ENCODE measurements around the gene GAK. TPM values are rescaled to one million over a fixed set of nuclear protein-coding genes. Genes with fewer than 3 reads are reported as not detected.

Gene GAK
- total and polyA plus RNA-seq, 7 donors: 40.8 to 494 (median 124) TPM

DNA sequence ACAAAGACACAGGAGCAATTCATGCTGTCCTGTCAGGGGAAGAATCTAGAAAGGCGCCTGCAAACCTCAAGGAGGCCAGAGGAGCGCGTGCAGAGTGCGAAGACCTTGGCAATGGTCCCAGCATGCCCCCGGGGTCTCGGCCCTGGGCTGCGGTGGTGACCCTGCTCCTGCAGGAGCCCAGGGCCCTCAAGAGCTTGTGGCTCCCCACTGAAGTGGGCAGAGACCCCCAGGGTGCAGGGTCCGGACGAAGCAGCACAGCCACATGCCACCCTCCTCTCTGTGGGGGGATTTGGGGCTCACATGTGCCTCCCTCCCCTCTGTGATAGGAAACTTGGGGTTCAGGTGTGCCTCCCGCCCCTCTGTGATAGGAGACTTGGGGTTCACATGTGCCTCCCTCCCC, 39.3 kb downstream of the GAK start:
- Histone ChIP-seq H3K4me1 (no peaks in the 10 kb centered on the region), H3K4me3 (no peak overlapping the region), H3K9me3 (no peaks in the 10 kb centered on the region), H3K36me3 (peaks cover 20 to 97% (median 49%) of the 10 kb centered on the region in 4 donors), H3K27me3 (no peaks in the 10 kb centered on the region), H3K27ac (no peak overlapping the region)
- no peak for DNase-seq
- 97 to 98% methylated on average over 10 of the region's 10 CpGs for WGBS, 2 donors
- TF ChIP-seq, protein P1, sequence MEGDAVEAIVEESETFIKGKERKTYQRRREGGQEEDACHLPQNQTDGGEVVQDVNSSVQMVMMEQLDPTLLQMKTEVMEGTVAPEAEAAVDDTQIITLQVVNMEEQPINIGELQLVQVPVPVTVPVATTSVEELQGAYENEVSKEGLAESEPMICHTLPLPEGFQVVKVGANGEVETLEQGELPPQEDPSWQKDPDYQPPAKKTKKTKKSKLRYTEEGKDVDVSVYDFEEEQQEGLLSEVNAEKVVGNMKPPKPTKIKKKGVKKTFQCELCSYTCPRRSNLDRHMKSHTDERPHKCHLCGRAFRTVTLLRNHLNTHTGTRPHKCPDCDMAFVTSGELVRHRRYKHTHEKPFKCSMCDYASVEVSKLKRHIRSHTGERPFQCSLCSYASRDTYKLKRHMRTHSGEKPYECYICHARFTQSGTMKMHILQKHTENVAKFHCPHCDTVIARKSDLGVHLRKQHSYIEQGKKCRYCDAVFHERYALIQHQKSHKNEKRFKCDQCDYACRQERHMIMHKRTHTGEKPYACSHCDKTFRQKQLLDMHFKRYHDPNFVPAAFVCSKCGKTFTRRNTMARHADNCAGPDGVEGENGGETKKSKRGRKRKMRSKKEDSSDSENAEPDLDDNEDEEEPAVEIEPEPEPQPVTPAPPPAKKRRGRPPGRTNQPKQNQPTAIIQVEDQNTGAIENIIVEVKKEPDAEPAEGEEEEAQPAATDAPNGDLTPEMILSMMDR (IDR thresholded peaks at IDR 0.05): no peak
- TF ChIP-seq POLR2AphosphoS5 (IDR thresholded peaks at IDR 0.05) (no peak), POLR2A (IDR thresholded peaks at IDR 0.05) (no peak), EP300 (IDR thresholded peaks at IDR 0.05) (no peak)
- intact Hi-C loops (cut with DNase I): no loop called here

DNA sequence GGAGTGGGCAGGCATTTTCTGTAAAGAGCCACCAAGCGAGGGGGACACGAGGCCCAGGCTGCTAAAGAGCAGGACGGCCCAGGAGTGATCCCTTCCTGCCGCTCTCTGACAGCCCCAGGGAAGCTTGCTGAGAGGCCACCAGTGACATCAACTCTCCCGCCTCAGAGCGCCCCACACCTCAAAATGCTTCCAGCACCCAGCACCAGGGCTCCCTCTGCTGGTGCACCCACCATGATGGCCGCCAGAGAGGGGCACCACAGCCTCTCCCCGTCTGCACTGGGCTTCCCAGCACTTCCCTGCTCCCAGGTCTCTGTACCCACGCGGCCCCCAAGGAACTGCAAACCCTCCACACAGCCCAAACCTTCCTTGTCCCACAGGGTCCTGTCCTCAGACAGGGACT, 40.4 kb downstream of the GAK start:
- WGBS, 2 donors: 93% methylated on average over 10 of the region's 10 CpGs
- H3K27ac ChIP-seq: no peak overlapping the region
- peaks cover 20 to 94% (median 48%) of the 10 kb centered on the region in 4 donors for H3K36me3 ChIP-seq
- no peak overlapping the region for H3K4me3 ChIP-seq
- intact Hi-C loops (cut with DNase I): no loop called here
- no peaks in the 10 kb centered on the region for H3K27me3 ChIP-seq
- no peak for DNase-seq
- no peaks in the 10 kb centered on the region for H3K4me1 ChIP-seq
- no peaks in the 10 kb centered on the region for H3K9me3 ChIP-seq
- TF ChIP-seq EP300 (IDR thresholded peaks at IDR 0.05) (no peak), POLR2A (IDR thresholded peaks at IDR 0.05) (no peak), POLR2AphosphoS5 (IDR thresholded peaks at IDR 0.05) (no peak)
- TF ChIP-seq, protein P1 (IDR thresholded peaks at IDR 0.05): no peak

DNA sequence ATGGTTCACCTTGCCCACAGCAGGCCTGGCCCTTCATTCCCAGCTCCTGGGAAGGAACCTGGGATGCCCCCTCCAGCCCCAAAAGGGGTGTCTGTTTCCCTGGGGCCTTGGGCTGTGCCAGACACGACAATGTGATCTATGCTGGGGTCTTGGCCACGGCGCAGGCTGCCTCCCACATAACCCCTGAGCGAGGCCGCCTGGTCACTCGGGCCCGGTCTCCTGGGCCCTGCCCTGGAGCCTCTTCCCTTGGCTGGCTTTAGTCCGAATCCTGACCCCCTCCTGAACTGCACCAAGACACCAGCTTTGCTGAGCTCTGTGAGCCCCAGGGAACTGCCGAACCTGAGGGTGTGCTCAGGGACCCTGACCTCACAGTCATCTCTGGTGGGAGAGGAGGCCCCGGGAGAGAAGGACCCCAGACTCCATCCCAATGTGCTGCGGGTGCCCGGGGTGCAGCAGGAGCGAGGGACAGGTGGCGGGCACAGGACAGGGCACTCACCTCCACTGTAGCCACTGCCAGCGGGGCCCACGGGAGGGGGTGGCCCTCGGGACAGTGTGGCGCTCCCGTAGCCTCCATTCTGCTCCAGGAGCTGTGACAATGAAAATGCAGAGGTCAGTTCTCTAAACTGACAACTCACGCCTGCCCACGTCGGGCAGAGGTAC, 42.0 kb downstream of the GAK start:
- Histone ChIP-seq H3K9me3 (no peaks in the 10 kb centered on the region), H3K36me3 (peaks cover 20 to 94% (median 45%) of the 10 kb centered on the region in 4 donors), H3K4me3 (no peak overlapping the region), H3K27me3 (no peaks in the 10 kb centered on the region), H3K27ac (no peak overlapping the region), H3K4me1 (no peaks in the 10 kb centered on the region)
- WGBS, 2 donors: 96 to 97% methylated on average over 22 of the region's 22 CpGs
- intact Hi-C loops (cut with DNase I): no loop called here
- no peak for DNase-seq
- TF ChIP-seq EP300 (IDR thresholded peaks at IDR 0.05) (no peak), POLR2A (IDR thresholded peaks at IDR 0.05) (no peak), POLR2AphosphoS5 (IDR thresholded peaks at IDR 0.05) (no peak)
- TF ChIP-seq, protein P1 (IDR thresholded peaks at IDR 0.05): no peak

DNA sequence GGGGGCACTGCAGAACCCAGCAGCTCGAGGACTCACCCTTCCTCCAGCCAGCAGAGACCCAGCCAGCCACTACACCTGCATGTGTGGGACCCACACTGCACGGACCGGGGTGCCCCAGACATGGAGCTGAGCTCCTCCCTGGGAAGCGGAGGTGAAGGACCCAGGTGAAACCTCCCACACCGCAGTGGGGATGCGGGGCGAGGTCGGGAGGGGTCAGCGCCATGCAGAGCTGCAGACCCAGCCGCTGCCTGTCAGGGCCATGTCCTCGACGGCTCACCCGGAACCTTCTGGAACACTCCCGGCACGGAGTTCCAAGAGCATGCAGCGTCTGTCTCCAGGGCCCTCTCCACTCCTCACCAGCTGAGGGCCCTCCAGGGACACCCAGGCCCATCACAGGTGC, 42.6 kb downstream of the GAK start:
- H3K27me3 ChIP-seq: no peaks in the 10 kb centered on the region
- no peak for DNase-seq
- no peaks in the 10 kb centered on the region for H3K9me3 ChIP-seq
- no peaks in the 10 kb centered on the region for H3K4me1 ChIP-seq
- intact Hi-C loops (cut with DNase I): no loop called here
- H3K27ac ChIP-seq: no peak overlapping the region
- H3K4me3 ChIP-seq: no peak overlapping the region
- H3K36me3 ChIP-seq: peaks cover 20 to 95% (median 45%) of the 10 kb centered on the region in 4 donors
- 97 to 98% methylated on average over 16 of the region's 16 CpGs for WGBS, 2 donors
- TF ChIP-seq POLR2AphosphoS5 (IDR thresholded peaks at IDR 0.05): no peak
- TF ChIP-seq, protein P1 (IDR thresholded peaks at IDR 0.05): no peak
- TF ChIP-seq POLR2A (IDR thresholded peaks at IDR 0.05): no peak
- no peak for TF ChIP-seq EP300 (IDR thresholded peaks at IDR 0.05)

DNA sequence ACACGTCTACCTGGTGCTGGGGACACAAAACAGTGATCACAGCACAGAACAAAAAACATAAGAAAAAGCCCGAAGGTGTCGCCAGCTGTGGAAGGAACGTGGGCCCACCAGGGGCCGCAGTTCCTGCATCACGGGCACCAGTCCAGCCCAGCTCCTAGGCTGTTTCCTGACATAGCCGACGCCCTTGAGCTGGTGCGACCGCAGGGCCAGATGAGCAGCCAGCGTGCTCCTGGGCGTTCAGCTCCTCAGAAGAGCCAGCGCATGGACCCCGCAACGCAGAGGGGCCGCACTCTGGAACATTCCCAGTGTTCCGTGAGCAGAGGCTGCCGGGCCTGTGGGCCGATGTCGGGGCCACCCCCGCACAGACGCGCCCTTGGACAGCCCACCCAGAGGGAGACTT, 44.1 kb downstream of the GAK start:
- 97% methylated on average over 23 of the region's 23 CpGs for WGBS, 2 donors
- peaks cover 24 to 95% (median 46%) of the 10 kb centered on the region in 4 donors for H3K36me3 ChIP-seq
- H3K27ac ChIP-seq: no peak overlapping the region
- intact Hi-C loops (cut with DNase I): no loop called here
- TF ChIP-seq, protein P1 (IDR thresholded peaks at IDR 0.05): no peak
- no peak for TF ChIP-seq POLR2AphosphoS5 (IDR thresholded peaks at IDR 0.05)
- H3K4me3 ChIP-seq: no peak overlapping the region
- H3K4me1 ChIP-seq: no peaks in the 10 kb centered on the region
- H3K27me3 ChIP-seq: no peaks in the 10 kb centered on the region
- no peaks in the 10 kb centered on the region for H3K9me3 ChIP-seq
- no peak for DNase-seq
